Activated CD4-positive, alpha-beta T cell treated with anti-CD3 and anti-CD28 coated beads for 48 hours (primary cell): ENCODE results near the gene KIAA0753.

Source experiments
- DNase-seq: peaks from one replicate; pipeline ENCODE4 v3.0.0-alpha.2; 2020

KIAA0753 gene

GRCh38 chr17:6568184-6568758, 72.2 kb downstream of the KIAA0753 start:
- DNase-seq, result no peak

GRCh38 chr17:6567528-6568183, 72.9 kb downstream of the KIAA0753 start:
- DNase-seq, result no peak

GRCh38 chr17:6561446-6561845, 79.1 kb downstream of the KIAA0753 start:
- DNase-seq, result no peak

GRCh38 chr17:6560496-6560895, 80.0 kb downstream of the KIAA0753 start:
- DNase-seq, result no peak

GRCh38 chr17:6559753-6560215, 80.7 kb downstream of the KIAA0753 start:
- no peak for DNase-seq

- DNase-seq, result no peak
Measured at GRCh38 chr17:6558932-6559752, 81.4 kb downstream of the KIAA0753 start.

- no peak for DNase-seq
Measured at GRCh38 chr17:6558276-6558675, 82.2 kb downstream of the KIAA0753 start.

GRCh38 chr17:6557040-6557438, 83.5 kb downstream of the KIAA0753 start:
- no peak for DNase-seq

GRCh38 chr17:6556121-6557039, 84.1 kb downstream of the KIAA0753 start, which contains the start of gene PITPNM3:
Gene PITPNM3, minus strand, starts transcription at chr17:6556555. Its CDS starts 149 bp downstream, at chr17:6556406.
- DNase-seq, result no peak

- DNase-seq, result peak; percentile 19
Measured at GRCh38 chr17:6555331-6556120, 85.0 kb downstream of the KIAA0753 start.

- no peak for DNase-seq
Measured at GRCh38 chr17:6554871-6555330, 85.6 kb downstream of the KIAA0753 start.

GRCh38 chr17:6554342-6554741, 86.2 kb downstream of the KIAA0753 start:
- DNase-seq, result no peak

- no peak for DNase-seq
Measured at GRCh38 chr17:6551869-6552531, 88.5 kb downstream of the KIAA0753 start.

- DNase-seq, result no peak
Measured at GRCh38 chr17:6551356-6551755, 89.2 kb downstream of the KIAA0753 start.

GRCh38 chr17:6549384-6550036, 91.0 kb downstream of the KIAA0753 start:
- no peak for DNase-seq

GRCh38 chr17:6548578-6549330, 91.8 kb downstream of the KIAA0753 start:
- peak; percentile 49 for DNase-seq

- no peak for DNase-seq
Measured at GRCh38 chr17:6548034-6548433, 92.5 kb downstream of the KIAA0753 start.

- DNase-seq, result no peak
Measured at GRCh38 chr17:6547336-6547735, 93.2 kb downstream of the KIAA0753 start.

- DNase-seq, result no peak
Measured at GRCh38 chr17:6546069-6546718, 94.3 kb downstream of the KIAA0753 start.
